Measurements from ENCODE around the gene TCF7.
"Not testable (repeated sequence)": the region's sequence is repeated elsewhere in the genome, so short reads cannot be mapped to it uniquely, and the experiment has no call there.

The TCF7 gene

GRCh38 chr5:134145779-134146581 lies 31.5 kb downstream of the TCF7 start:
- peak; percentile 45 to 51 for DNase-seq

GRCh38 chr5:134146651-134147518 lies 32.4 kb downstream of the TCF7 start:
- no peak for DNase-seq

DNA sequence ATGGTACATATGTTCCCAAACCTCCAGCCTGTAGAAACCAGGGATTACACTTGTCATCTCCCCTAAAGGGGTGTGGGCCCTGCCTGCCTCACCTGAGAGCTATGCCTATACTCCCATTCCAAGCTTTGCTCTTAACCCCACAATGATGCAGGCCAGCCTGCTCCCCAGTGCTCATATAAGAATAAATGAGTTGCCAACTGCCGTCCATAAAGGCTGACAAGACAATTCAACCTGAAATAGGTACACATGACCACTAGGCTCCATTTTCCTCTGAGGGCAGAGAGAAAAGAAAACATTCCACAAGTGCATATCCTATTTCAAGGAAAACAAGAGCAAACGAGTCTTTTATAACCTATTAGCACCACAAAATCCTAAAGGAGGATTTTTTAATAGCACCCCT lies 33.8 kb downstream of the TCF7 start:
- DNase-seq: no peak

GRCh38 chr5:134148986-134149539 lies 34.6 kb downstream of the TCF7 start:
- no peak for DNase-seq

- DNase-seq: no peak
Observed at GRCh38 chr5:134149571-134150303, 35.3 kb downstream of the TCF7 start.

DNA sequence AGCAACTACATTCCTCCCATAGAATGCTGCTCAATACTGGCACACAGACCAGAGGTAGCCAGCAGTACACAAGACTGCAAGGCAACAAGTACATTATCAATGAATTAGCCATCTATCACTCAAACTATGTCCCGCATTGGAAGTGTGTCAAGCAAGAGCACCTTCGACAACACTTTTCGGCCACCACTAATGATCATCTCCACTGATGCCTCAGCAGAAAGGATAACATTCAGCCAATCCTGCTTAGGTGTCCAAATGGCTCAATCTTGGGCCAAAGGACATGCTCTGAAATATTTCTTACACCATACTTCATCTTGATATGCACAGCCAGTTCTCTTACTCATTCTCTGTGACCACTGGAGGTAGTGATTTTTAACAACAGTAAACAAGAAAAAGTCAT lies 37.2 kb downstream of the TCF7 start:
- DNase-seq: no peak

DNA sequence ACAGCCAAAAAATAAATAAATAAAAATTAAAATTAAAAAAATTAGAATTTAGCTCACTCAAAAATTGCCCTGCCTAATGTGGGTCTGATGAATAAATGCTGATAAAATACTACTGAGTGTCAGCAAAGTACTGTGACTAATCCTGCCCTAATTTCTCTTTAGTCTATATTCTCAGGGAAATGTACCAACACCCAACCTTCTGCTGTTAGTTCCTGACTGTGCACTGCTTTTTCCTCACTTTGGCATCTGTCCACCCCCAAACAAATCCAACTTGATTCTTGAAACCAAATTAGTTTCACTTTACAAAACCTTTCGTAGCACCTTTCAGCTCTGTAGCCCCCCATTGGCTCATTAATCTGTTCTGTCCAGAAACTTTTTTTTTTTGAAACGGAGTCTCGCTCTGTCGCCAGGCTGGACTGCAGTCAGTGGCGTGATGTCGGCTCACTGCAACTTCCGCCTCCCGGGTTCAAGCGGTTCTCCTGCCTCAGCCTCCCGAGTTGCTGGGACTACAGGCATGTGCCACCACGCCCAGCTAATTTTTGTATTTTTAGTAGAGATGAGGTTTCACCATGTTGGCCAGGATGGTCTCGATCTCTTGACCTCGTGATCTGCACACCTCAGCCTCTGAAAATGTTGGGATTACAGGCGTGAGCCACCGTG lies 37.8 kb downstream of the TCF7 start:
- not testable (repeated sequence) for DNase-seq

DNA sequence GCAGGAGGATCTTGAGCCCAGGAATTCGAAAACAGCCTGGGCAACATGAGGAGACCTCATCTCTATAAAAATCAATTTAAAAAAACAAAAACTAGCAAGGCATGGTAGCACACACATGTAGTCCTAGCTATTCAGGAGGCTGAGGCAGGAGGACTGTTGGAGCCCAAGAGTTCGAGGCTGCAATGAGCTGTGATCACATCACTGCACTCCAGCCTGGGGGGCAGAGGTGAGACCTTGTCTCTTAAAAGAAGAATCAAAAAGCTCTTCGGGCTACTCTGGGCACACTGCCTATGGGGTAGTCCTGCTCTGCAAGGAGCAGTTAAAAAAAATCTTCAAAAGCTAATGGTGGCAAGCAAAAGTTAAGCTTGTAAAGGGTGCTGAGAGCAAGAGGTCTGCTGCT lies 38.8 kb downstream of the TCF7 start:
- DNase-seq: no peak

- DNase-seq: no peak
Observed at GRCh38 chr5:134153657-134154056, 39.2 kb downstream of the TCF7 start.

- no peak for DNase-seq
Observed at GRCh38 chr5:134161513-134162395, 47.3 kb downstream of the TCF7 start.

GRCh38 chr5:134162592-134162991 lies 48.1 kb downstream of the TCF7 start:
- no peak for DNase-seq

DNA sequence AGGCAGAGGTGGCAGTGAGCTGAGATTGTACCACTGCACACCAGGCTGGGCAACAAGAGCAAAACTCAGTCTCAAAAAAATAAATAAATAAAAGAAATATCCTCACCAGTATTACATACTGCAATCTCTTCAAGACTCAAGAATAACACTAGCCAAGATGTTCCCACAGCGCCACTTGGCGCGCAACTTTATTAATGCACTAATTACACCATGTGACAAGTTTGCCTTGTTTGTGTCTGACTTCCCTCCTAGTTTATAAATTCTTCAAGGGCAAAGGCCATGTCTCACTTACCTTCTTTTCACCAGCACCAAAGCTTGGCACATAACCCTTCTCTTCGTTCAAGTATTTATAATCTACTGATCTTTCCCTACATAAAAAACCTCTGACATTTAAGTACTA lies 57.5 kb downstream of the TCF7 start:
- DNase-seq: no peak

GRCh38 chr5:134174841-134175839 lies 60.7 kb downstream of the TCF7 start:
- DNase-seq: peak; percentile 1 to 13

DNA sequence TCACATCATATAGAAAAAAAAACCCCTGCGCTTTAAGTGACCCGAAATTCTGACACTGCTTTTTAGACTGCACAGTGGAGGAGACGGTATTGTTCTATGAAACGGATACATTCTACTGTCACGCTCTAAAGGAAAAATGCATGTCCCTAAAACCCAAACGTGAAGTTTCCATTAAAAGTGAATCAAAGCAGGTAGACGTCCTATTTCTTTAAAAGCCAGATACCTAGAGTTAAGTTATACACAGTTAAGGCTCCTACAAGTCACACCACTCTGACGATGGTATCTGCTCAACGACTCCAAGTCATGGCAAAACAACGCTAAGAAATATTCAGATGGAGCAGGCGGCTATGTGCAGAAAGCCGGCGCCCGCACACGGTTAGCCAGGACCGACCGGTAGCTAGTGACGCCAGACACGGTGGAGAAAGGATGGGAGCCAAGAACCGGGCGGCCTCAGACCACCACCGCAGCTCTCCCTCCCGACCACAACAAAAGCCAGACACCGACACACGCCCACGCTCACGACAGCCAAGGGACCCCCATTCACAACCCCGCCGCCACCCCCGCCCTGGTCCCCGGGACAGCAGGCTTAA lies 61.5 kb downstream of the TCF7 start:
- peak; percentile 14 to 29 for DNase-seq

GRCh38 chr5:134176511-134177368 lies 62.3 kb downstream of the TCF7 start, which contains the start of gene SKP1:
SKP1 (minus strand) TSS chr5:134176950; CDS start chr5:134174022, 2,928 bp downstream.
- peak; percentile 44 to 69 for DNase-seq

DNA sequence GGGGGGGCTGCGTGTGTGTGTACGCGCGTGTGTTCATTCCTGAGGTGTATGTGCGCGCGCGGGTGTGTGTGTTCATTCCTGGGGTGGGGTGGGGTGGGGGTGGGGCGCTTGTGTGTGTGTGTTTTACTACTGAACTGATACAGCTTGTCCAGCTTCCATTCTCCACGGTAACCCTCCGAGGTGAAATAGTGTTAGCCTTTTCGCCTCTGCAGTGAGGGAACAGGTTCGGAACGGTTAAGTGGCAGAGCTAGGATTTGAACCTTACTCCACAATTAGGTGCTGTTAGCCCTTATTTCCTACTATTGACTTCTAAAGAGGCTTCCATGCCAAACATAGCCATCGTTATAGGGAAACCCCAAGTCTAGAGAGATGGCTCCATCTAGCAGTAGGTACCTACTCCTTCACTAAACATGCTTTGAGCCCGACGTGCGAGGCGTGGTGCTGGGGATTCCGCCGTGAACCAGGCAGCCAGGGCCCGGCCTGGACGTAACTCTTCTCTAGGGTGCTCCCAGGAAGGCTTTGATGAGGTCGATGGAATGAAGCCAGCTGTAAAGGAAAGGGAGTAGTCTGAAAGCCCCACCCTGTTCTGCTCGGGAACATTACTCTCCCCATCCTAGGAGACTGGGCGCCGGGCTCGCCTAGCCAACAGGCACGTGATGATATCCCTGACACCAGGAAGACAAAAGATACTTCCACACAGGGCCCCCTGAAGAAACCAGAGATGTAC lies 63.1 kb downstream of the TCF7 start:
- peak; percentile 30 to 51 for DNase-seq

GRCh38 chr5:134178096-134178419 lies 63.6 kb downstream of the TCF7 start:
- no peak for DNase-seq

DNA sequence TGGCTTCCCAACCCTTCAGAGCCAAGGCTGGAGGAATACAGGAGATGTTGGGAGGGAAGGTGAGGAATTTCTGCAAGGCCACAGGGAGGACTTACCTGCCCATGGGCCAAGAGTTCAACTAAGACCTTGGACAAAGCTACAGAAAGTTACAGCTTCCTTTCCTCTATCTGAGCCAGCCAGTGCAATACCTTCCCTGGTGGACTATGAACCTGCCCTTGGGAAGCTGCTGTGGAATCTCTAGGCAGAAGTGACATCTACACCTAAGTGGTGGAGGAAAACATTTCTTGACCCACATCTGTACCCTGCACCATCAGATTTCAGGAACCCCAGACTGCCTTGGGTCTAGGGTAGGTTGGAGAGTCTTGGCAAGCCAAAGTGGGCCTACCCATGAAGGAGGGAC lies 69.0 kb downstream of the TCF7 start:
- DNase-seq: no peak
